GM21367 (cell line): ENCODE measurements around the gene SAP30BP.

Experiments
- ATAC-seq: cut with Tn5 transposase; IDR thresholded peaks from one replicate; pipeline ENCODE4 v1.9.1; 2021; ENCODE audit not compliant: unreplicated experiment

SAP30BP gene

GRCh38 chr17:75684249-75684648 lies 17.1 kb downstream of the SAP30BP start:
- ATAC-seq: no peak

- ATAC-seq: no peak
Observed at GRCh38 chr17:75684924-75685323, 17.8 kb downstream of the SAP30BP start.

- ATAC-seq: no peak
Observed at GRCh38 chr17:75685499-75685898, 18.4 kb downstream of the SAP30BP start.

GRCh38 chr17:75688209-75688825 lies 21.2 kb downstream of the SAP30BP start:
- ATAC-seq: no peak

- no peak for ATAC-seq
Observed at GRCh38 chr17:75689441-75689873, 22.3 kb downstream of the SAP30BP start.

- no peak for ATAC-seq
Observed at GRCh38 chr17:75691371-75691791, 24.2 kb downstream of the SAP30BP start.

GRCh38 chr17:75691801-75692626 lies 24.9 kb downstream of the SAP30BP start:
- ATAC-seq: no peak

GRCh38 chr17:75692976-75693375 lies 25.8 kb downstream of the SAP30BP start:
- no peak for ATAC-seq

GRCh38 chr17:75693500-75694481 lies 26.7 kb downstream of the SAP30BP start:
- ATAC-seq: no peak

- ATAC-seq: no peak
Observed at GRCh38 chr17:75694536-75694935, 27.4 kb downstream of the SAP30BP start.

- ATAC-seq: no peak
Observed at GRCh38 chr17:75695141-75695829, 28.1 kb downstream of the SAP30BP start.

- no peak for ATAC-seq
Observed at GRCh38 chr17:75695830-75696271, 28.7 kb downstream of the SAP30BP start.

- no peak for ATAC-seq
Observed at GRCh38 chr17:75697651-75698291, 30.6 kb downstream of the SAP30BP start.

GRCh38 chr17:75698659-75699058 lies 31.5 kb downstream of the SAP30BP start:
- ATAC-seq: no peak

GRCh38 chr17:75701288-75701687 lies 34.1 kb downstream of the SAP30BP start:
- no peak for ATAC-seq

- no peak for ATAC-seq
Observed at GRCh38 chr17:75703191-75703590, 36.1 kb downstream of the SAP30BP start.

GRCh38 chr17:75703591-75703990 lies 36.5 kb downstream of the SAP30BP start:
- ATAC-seq: no peak

GRCh38 chr17:75704963-75705875 lies 38.1 kb downstream of the SAP30BP start:
- ATAC-seq: no peak
